K562 (cell line): Measurements from ENCODE around the gene ARMC9. TPM values are rescaled to one million over a fixed set of nuclear protein-coding genes. Genes with fewer than 3 reads are reported as not detected.

Experiments
- ATAC-seq: fragments of 200-7000 bp; cut with Tn5 transposase; 3 replicates; pipeline ENCODE4 v1.9.1; 2020; ENCODE audit warnings: moderate library complexity
- BruUV-seq: library from RNA; stranded (reverse); fragments of 400-500 nt; replicated peaks from 2 replicates; lab custom pipeline; 2021; lab: Mats Ljungman, UMichigan
- CTCF ChIA-PET: fragments of 300-600 bp; formaldehyde crosslinking; extraction: SDS; loops from one replicate; lab custom pipeline; 2021; ENCODE audit warnings: low intra/inter-chr PET ratio; lab: Yijun Ruan, JAX
- POLR2A ChIA-PET: fragments of 300-600, 350-650 bp; sonication (Branson Sonifier 250); formaldehyde crosslinking; extraction: SDS; loops from one replicate; lab custom pipeline; 2021; ENCODE audit warnings: antibody characterized with exemption, inconsistent platforms; lab: Yijun Ruan, JAX
- DNase-seq, 4 experiments: peaks; one replicate each; pipeline versions ENCODE4 v3.0.0 to v3.0.0-alpha.2; 2011 to 2018; ENCODE audit warnings: low spot score in 3 of 4, mixed read lengths in 3 of 4; ENCODE audit errors: extremely low read depth in 1 of 4
- FAIRE-seq: peaks from 2 replicates; lab custom pipeline; 2011; peaks lifted over from hg19 to GRCh38; lab: Jason Lieb, UNC
- H2AFZ ChIP-seq: 2 replicates; pipeline ENCODE4 v1.6.0; 2011; ENCODE audit warnings: low read depth, low read length, control low read depth, inconsistent platforms
- H3K27ac ChIP-seq: fragments of 200-600 bp; 3 replicates; pipeline ENCODE4 v1.8.0; 2011; ENCODE audit warnings: low read depth, mild to moderate bottlenecking, control low read depth, inconsistent platforms, low read length, moderate library complexity, mixed read lengths; ENCODE audit errors: extremely low read depth
- H3K27me3 ChIP-seq, 2 experiments: fragments of 300-600 bp in 1 of 2; 2 replicates in 1 of 2; 3 replicates in 1 of 2; pipeline versions ENCODE4 v1.6.0 to v1.8.0; 2011; ENCODE audit warnings: inconsistent platforms in 2 of 2, low read length in 2 of 2, mild to moderate bottlenecking in 1 of 2, mixed read lengths in 1 of 2, moderate library complexity in 1 of 2; ENCODE audit not compliant: control insufficient read depth in 2 of 2, insufficient read depth in 2 of 2
- H3K36me3 ChIP-seq: fragments of 300-600 bp; 3 replicates; pipeline ENCODE4 v1.8.0; 2011; ENCODE audit warnings: mild to moderate bottlenecking, low read length, inconsistent platforms; ENCODE audit not compliant: control insufficient read depth, insufficient read depth
- H3K4me1 ChIP-seq, 2 experiments: fragments of 200-600 bp in 1 of 2; replicated peaks in 1 of 2; 2 replicates in 1 of 2; 3 replicates in 1 of 2; pipeline versions ENCODE4 v1.5.1 to v1.8.0; 2011; ENCODE audit warnings: inconsistent platforms in 2 of 2, low read length in 2 of 2, mild to moderate bottlenecking in 1 of 2, mixed read lengths in 1 of 2, moderate library complexity in 1 of 2; ENCODE audit not compliant: control insufficient read depth in 2 of 2, insufficient read depth in 2 of 2
- H3K4me2 ChIP-seq: 2 replicates; pipeline ENCODE4 v1.6.1; 2011; ENCODE audit warnings: low read length, control low read depth, inconsistent platforms, mixed read lengths; ENCODE audit not compliant: insufficient read depth
- H3K4me3 ChIP-seq: fragments of 200-600 bp; sonication (generic), shearing (Covaris generic); 2 replicates; pipeline ENCODE4 v1.5.1; 2016; ENCODE audit warnings: control low read depth, inconsistent platforms
- H3K79me2 ChIP-seq: fragments of 200-600 bp; 3 replicates; pipeline ENCODE4 v1.8.0; 2011; ENCODE audit warnings: low read length, inconsistent platforms; ENCODE audit not compliant: control insufficient read depth, insufficient read depth
- H3K9ac ChIP-seq, 2 experiments: 2 replicates each; pipeline versions ENCODE4 v1.6.0 to v1.6.1; 2011; ENCODE audit warnings: low read depth in 2 of 2, low read length in 2 of 2, control low read depth in 1 of 2, inconsistent platforms in 1 of 2, mild to moderate bottlenecking in 1 of 2, mixed read lengths in 1 of 2; ENCODE audit not compliant: insufficient read depth in 1 of 2
- H3K9me1 ChIP-seq: one replicate; pipeline ENCODE4 v1.6.0; 2011; ENCODE audit warnings: inconsistent platforms, mild to moderate bottlenecking, low read length, moderate library complexity; ENCODE audit not compliant: control insufficient read depth, insufficient read depth
- H3K9me3 ChIP-seq: replicated peaks from 2 replicates; pipeline ENCODE4 v1.5.1; 2011; ENCODE audit warnings: low read depth, low read length, inconsistent platforms; ENCODE audit not compliant: control insufficient read depth, insufficient read depth
- H4K20me1 ChIP-seq: replicated peaks from 2 replicates; pipeline ENCODE4 v1.6.1; 2011; ENCODE audit warnings: low read length, inconsistent platforms, mixed read lengths; ENCODE audit not compliant: control insufficient read depth, insufficient read depth
- CTBP1 ChIP-seq: fragments of 450-650 bp; IDR thresholded peaks from 2 replicates; pipeline ENCODE4 v1.6.1; 2016; ENCODE audit warnings: borderline replicate concordance
- ESRRB ChIP-seq: fragments of 250-450 bp; sonication (Bioruptor Pico); IDR thresholded peaks from 2 replicates; pipeline ENCODE4 v1.5.0; 2020; ENCODE audit warnings: mild to moderate bottlenecking, moderate library complexity, borderline replicate concordance
- PRPF4 ChIP-seq: fragments of 200-400 bp; formaldehyde crosslinking; IDR thresholded peaks from one replicate; pipeline ENCODE4 v1.6.1; 2017; ENCODE audit warnings: low read length, low read depth, mild to moderate bottlenecking; ENCODE audit not compliant: insufficient read depth, poor library complexity, severe bottlenecking
- SMC3 ChIP-seq: conservative IDR thresholded peaks from 2 replicates; pipeline ENCODE4 v1.6.1; 2011; ENCODE audit warnings: low read depth, low read length, improper control_type of control experiment; ENCODE audit not compliant: insufficient read depth
- ZBTB33 ChIP-seq: sonication (generic); formaldehyde crosslinking; IDR thresholded peaks from 2 replicates; pipeline ENCODE4 v1.8.1; 2023; ENCODE audit warnings: mild to moderate bottlenecking, missing genetic modification reagents
- WGBS: fragments of 100-300 bp; shearing (Covaris generic); methylation state at CpG from one replicate; pipeline ENCODE4 v1.1.6; 2016; ENCODE audit warnings: low coverage, mixed read lengths; ENCODE audit not compliant: insufficient coverage; ENCODE audit errors: missing lambda C conversion rate; 5-methylcytosine and 5-hydroxymethylcytosine counted together
- in situ Hi-C: fragments of 300-500 bp; cut with MboI; formaldehyde crosslinking; loops from 4 replicates; pipeline ENCODE4 v1.15.0; 2018; ENCODE audit warnings: inconsistent platforms, mixed read lengths
- intact Hi-C: fragments of 100-400 bp; cut with micrococcal nuclease; formaldehyde crosslinking; loops from 2 replicates; pipeline ENCODE4 v1.14.2; 2022
- polyA plus RNA-seq, 8 experiments: library from polyadenylated mRNA; depleted of rRNA in 4 of 8; stranded (reverse) in 5 of 8; unstranded in 3 of 8; fragments of >200 nt; fragmentation: Nextera tagmentation in 2 of 8; fragmentation: Illumina TruSeq in 1 of 8; extraction: Ambion mirVana in 2 of 8; extraction: Trizol in 1 of 8; gene quantifications; 2 replicates each; pipeline versions ENCODE4 v1.2.1 to v1.2.3, GENCODE V29; 2011 to 2014; ENCODE audit warnings: inconsistent platforms in 1 of 8, missing spikeins in 1 of 8
- total RNA-seq, 7 experiments: library from RNA; depleted of rRNA in 6 of 7; stranded (reverse); fragments of >200 nt in 6 of 7; fragmentation: Illumina TruSeq in 2 of 7; extraction: Trizol in 2 of 7; gene quantifications; 2 replicates each; pipeline versions ENCODE4 v1.2.1 to v1.2.3, GENCODE V29; 2011 to 2021; ENCODE audit warnings: low replicate concordance in 1 of 7

Gene ARMC9
- total and polyA plus RNA-seq, 9 of the 15 experiments (the other 6 are each of a cell fraction or from before 2014, with no cell fraction given) = 0.36 to 2.3 (median 1.1) TPM

DNA sequence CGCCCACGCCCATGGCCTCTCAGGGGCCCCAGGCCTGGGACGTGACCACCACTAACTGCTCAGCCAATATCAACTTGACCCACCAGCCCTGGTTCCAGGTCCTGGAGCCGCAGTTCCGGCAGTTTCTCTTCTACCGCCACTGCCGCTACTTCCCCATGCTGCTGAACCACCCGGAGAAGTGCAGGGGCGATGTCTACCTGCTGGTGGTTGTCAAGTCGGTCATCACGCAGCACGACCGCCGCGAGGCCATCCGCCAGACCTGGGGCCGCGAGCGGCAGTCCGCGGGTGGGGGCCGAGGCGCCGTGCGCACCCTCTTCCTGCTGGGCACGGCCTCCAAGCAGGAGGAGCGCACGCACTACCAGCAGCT, 199.5 kb downstream of the ARMC9 start:
- no peak overlapping the region for H3K27ac ChIP-seq
- H3K27me3 ChIP-seq = peaks cover 0 to 14% of the 10 kb centered on the region in 2 experiments; a peak in 2 of 5 replicates
- TF ChIP-seq ZBTB33 (CRISPR knock-in tag) = peak; percentile 91
- TF ChIP-seq CTBP1 = no peak
- no peak for TF ChIP-seq ESRRB (CRISPR knock-in tag)
- TF ChIP-seq SMC3 = no peak
- no peak for TF ChIP-seq PRPF4
- DNase-seq (no peak), ATAC-seq (no peak), FAIRE-seq (no peak)
- H3K9ac ChIP-seq = no peak overlapping the region
- in situ Hi-C loops (no loop called here), intact Hi-C loops (no loop called here)
- H4K20me1 ChIP-seq = no peaks in the 10 kb centered on the region
- no peaks in the 10 kb centered on the region for H3K9me1 ChIP-seq
- no peak overlapping the region for H3K4me3 ChIP-seq
- peaks cover 4 to 16% of the 10 kb centered on the region in 2 experiments; a peak in 4 of 5 replicates for H3K4me1 ChIP-seq
- ChIA-PET CTCF (no interaction called here), POLR2A (interaction anchor here (1.2 kb wide), 1 partner anchor 28 kb away, joined by 3 read pairs; no protein-coding TSS in a partner anchor)
- H2AFZ ChIP-seq = no peak overlapping the region
- no peaks in the 10 kb centered on the region for H3K79me2 ChIP-seq
- 64% methylated on average over 10 of the region's 28 CpGs for WGBS
- no peaks in the 10 kb centered on the region for H3K9me3 ChIP-seq
- H3K36me3 ChIP-seq = no peaks in the 10 kb centered on the region
- H3K4me2 ChIP-seq = no peak overlapping the region
- BruUV-seq = no TSS peak
